GM19193 (cell line): ENCODE data around the gene TEX11.

Source experiments
- POLR2A ChIP-seq: IDR thresholded peaks from 4 replicates; pipeline ENCODE4 v1.6.1; 2011; ENCODE audit not compliant: insufficient read depth, insufficient read length; ENCODE audit errors: extremely low read depth

The TEX11 gene

GRCh38 chrX:70774223-70774622, 134.3 kb downstream of the TEX11 start:
- TF ChIP-seq POLR2A = no peak

- no peak for TF ChIP-seq POLR2A
Observed at GRCh38 chrX:70769659-70770227, 138.8 kb downstream of the TEX11 start.

DNA sequence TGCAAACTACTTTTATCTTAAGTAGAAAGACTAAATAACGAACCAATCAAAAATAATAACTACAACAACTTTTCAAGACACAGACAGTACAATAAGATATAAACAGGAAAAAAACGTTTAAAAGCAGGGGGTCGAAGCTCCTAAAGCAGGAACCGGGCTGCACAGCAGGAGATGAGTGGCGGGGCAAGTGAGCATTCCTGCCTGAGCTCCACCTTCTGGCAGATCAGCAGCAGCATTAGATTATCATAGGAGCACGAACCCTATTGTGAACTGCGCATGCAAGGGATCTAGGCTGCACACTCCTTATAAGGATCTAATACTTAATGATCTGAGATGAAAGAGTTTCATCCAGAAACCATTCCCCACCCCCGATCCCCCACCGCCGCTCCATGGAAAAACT, 146.2 kb downstream of the TEX11 start:
- TF ChIP-seq POLR2A = no peak

- no peak for TF ChIP-seq POLR2A
Observed at GRCh38 chrX:70755850-70756249, 152.7 kb downstream of the TEX11 start.

DNA sequence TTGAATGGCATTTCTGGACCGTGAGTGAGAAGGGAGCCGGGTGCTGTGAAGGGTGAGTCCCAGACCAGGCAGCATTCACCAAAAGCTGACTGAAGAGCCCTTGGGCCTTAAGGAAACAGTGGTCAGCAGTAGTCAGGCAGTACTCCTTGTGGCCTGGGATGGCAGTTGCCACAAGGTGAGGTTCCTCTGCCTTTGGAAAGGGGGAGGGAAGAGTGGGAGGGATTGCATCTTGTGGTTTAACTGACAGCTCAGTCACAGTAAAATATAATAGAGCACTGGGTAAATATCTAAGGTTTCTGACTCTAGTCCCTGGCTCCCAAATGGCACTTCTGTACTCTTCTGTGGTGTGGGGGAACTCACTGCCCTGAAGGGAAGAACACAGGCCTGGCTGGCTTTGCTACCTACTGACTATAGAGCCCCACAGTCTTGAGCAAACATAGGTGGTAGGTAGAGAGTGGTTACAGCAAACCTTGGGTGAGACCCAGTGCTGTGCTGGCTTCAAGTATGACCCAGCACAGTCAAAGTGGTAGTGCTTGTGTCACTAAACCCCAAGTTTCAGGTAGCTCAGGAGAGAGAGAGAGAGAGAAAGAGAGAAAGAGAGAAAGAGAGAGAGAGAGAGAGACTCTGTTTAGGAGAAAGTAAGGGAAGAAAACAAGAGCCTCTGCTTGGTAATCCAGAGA, 154.2 kb downstream of the TEX11 start:
- no peak for TF ChIP-seq POLR2A

GRCh38 chrX:70720721-70721120, 187.8 kb downstream of the TEX11 start:
- no peak for TF ChIP-seq POLR2A

DNA sequence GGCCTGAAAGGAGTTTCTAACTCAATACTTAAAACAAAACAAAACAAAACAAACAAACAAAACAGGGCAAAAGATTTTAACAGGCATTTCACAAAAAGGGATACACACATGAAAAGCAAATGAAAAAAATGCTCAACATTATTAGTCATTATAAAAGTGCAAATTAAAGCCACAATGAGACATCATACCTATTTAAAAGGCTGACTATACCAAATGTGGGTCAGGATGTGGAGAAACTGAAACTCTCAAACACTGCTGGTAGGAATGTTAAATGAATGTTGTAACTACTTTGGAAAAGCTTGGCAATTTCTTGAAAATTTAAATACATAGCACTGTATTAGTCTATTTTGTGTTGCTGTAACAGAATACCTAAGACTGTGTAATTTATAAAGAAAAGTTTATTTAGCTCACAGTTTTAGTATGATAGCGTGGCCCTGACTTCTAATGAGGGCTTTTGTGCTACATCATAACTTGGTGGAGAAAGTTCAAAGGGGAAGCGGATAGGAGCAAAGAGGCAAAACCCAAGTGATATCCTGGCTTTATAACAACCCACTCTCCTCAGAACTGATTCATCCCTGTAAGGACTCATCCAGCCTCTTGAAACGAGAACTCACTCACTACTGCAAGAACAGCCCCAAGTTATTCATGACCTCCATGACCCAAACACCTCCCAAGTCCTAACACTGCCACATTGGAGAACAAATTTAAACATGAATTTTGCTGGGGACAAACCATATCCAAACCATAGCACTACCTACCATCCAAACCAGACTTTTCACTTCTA, 214.0 kb downstream of the TEX11 start:
- no peak for TF ChIP-seq POLR2A

- no peak for TF ChIP-seq POLR2A
Observed at GRCh38 chrX:70675284-70675683, 233.2 kb downstream of the TEX11 start.

DNA sequence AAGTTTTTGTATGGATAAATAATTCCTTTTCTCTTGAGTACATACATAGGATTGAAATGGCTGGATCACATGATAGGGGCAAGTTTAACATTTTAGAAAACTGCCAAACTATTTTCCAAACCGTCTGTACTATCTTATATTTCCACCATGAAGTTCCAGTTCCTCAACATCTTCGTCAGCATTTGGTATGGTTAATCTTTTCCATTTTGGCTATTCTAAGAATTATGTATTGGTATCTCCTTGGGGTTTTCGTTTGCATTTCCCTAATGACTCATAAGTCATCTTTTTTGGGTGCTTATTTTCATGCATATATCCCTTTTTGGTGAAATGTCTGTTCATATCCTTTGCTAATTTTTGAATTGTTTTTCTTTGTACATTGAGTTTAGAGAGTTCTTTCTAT, 236.2 kb downstream of the TEX11 start:
- TF ChIP-seq POLR2A = no peak

DNA sequence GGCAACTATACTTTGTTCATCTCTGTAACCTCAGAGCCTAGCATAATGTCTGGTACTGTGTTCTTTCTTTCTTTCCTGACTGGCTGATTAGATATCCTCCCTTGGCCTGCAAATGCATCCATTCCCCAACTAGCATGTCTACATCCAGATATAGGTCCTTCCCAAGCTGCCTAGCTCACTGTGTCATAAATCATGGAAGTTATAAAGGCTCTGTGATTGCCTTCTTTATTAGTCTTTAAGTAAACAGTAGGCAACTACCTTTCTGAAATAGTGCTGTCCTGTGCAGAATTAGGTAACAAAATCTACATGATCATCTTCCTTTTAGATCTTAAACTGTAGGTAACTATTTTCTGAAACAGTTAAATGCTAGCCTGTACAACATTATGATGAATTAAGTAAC, 239.4 kb downstream of the TEX11 start:
- no peak for TF ChIP-seq POLR2A

DNA sequence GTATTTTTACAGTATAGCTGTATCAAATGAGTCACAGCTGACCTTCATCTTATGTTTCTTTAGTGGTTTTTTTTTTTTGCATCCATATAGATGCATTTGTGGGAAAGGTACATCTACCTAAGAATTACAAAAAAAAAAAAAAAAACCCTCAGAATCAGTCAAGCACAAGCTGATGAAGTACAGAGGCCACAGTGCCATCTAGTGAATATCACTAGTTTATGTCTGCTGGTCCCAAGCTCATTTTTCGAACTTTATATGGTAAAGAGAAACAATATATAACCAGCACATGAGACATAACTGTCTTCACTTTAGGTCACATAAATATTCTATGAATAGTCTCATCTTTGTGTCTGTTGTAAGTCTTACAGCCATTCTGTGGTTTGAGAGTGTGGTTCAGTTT, 243.8 kb downstream of the TEX11 start:
- no peak for TF ChIP-seq POLR2A

GRCh38 chrX:70656304-70656703, 252.2 kb downstream of the TEX11 start:
- TF ChIP-seq POLR2A = no peak

DNA sequence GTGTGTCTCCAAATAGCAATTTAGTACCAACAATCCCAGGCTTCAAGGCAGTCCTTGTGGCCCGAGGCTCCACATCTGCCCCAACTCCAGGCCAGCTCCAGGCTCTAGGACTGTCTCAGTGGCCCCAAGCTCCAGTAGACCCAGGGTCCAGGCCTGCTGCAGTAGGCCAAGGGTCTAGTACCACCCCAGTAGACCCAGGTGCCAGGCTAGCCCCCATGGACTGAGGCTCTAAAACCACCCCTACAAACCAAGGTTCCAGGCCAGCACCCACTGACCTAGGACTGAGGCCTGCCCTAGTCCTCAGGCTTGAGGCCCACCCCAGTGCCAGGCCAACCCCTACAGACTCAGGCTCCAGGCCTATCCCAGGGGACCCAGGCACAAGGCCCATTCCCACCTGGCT, 272.3 kb downstream of the TEX11 start:
- no peak for TF ChIP-seq POLR2A

DNA sequence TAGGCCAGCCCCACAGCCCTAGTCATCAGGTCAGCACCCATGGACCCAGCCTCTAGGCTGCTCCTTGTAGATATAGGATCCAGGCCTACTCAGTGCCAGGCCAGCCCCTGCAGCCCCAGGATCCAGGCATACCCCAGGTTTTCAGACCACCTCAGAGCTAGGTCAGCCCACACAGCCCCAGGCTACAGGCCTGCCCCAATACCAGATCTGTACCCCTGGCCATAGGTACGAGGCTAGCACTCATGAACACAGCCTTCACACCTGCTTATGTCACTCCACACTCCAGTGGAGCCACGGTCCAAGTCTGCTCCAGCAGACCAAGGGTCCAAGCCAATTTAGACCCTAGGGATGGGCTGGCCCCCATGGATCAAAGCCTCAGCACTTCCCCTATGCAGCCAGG, 272.8 kb downstream of the TEX11 start:
- no peak for TF ChIP-seq POLR2A

DNA sequence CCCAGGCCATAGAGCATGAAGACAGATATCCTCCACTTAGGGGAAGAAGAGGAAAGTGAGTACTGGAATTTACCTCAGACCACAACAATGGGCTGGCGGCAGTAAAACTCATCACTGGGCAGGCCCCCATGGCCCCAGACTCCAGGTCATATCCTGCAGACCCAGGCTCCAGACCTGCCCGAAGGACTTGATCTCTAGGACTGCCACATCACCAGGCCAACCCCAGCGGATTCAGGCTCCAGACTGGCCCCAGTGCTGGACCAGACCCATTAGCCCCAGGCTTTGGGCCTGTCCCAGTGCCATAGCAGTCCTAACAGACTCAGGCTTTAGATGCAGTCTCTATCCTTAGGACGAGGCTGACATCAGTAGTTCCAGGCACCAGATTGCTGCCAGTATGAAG, 273.3 kb downstream of the TEX11 start:
- TF ChIP-seq POLR2A = no peak

DNA sequence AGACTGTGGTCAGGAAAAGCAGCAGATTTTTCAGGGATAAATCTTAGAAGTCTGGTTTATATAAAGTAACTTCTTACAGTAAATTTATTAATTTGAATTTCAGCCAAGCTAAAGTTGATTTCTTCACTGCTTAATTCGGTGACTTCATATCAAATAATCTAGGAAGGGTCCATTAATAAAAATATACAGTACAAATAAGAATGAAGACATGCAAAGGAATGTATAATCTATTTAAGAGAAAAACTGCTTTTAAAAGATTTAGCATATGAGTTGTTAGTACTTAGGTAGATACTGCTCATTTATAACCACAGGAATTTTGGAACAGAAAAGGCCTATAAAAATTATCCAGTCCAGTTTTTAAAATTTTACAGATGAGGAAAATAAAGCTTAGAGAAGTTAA, 286.8 kb downstream of the TEX11 start:
- no peak for TF ChIP-seq POLR2A

GRCh38 chrX:70618467-70618866, 290.0 kb downstream of the TEX11 start:
- TF ChIP-seq POLR2A = no peak

- TF ChIP-seq POLR2A = no peak
Observed at GRCh38 chrX:70613295-70613694, 295.2 kb downstream of the TEX11 start.
